Measurements from ENCODE around the gene TMC1.

DNA sequence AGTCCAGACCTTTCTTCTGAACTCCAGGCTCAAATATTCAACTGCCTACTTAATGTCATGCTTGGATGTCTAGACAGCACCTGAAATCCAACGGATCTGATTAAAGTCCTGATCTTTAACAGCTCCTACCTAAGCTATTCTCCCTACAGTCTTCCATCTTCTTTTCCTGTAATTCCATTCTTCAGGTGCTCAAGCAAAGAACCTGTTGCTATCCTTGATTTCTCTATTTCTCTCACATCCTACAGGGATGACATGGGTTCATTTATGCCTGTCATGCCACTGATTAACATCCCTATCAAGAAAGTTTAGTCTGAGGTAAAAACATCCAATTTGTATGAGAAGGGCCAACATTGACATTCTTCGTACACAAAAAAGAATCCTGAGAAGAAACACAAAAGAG lies 163.2 kb downstream of the TMC1 start:
- TF ChIP-seq, protein P1, sequence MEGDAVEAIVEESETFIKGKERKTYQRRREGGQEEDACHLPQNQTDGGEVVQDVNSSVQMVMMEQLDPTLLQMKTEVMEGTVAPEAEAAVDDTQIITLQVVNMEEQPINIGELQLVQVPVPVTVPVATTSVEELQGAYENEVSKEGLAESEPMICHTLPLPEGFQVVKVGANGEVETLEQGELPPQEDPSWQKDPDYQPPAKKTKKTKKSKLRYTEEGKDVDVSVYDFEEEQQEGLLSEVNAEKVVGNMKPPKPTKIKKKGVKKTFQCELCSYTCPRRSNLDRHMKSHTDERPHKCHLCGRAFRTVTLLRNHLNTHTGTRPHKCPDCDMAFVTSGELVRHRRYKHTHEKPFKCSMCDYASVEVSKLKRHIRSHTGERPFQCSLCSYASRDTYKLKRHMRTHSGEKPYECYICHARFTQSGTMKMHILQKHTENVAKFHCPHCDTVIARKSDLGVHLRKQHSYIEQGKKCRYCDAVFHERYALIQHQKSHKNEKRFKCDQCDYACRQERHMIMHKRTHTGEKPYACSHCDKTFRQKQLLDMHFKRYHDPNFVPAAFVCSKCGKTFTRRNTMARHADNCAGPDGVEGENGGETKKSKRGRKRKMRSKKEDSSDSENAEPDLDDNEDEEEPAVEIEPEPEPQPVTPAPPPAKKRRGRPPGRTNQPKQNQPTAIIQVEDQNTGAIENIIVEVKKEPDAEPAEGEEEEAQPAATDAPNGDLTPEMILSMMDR (IDR thresholded peaks at IDR 0.05) = no peak
- TF ChIP-seq EP300 (IDR thresholded peaks at IDR 0.05) = no peak

All from ovary (tissue), 3 donors.